PC-9 (cell line): ENCODE data around the gene ARHGAP10.

Experiments used
- EZH2 ChIP-seq: fragments of 200-600 bp; sonication (generic); IDR thresholded peaks from 2 replicates; pipeline ENCODE4 v1.8.0; 2017; ENCODE audit warnings: antibody characterized with exemption, low read depth
- TF ChIP-seq, protein P1 (sequence below): fragments of 200-600 bp; sonication (generic); conservative IDR thresholded peaks from 2 replicates; pipeline ENCODE4 v1.6.1; 2017; ENCODE audit warnings: mixed run types, antibody characterized with exemption, mild to moderate bottlenecking, moderate library complexity

DNA sequence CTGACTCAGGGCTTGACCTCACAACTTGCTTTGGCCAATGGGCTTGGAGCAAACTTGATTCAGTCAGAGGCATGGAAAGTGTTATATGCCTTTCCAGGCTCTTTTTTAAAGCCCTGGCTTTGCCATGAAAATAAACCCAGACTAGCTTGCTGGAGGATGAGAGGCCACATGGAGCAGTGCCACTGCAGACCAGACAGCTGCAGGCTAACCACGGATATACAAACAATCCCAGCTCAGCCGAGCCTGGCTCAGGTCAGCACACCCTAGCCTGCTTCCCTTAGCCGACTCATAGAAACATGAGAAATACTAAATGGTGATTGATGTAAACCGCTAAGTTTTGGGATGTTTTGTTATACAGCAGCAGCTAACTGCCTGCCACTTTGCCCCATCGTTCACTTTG is 345.1 kb downstream of the ARHGAP10 start:
- TF ChIP-seq, protein P1, sequence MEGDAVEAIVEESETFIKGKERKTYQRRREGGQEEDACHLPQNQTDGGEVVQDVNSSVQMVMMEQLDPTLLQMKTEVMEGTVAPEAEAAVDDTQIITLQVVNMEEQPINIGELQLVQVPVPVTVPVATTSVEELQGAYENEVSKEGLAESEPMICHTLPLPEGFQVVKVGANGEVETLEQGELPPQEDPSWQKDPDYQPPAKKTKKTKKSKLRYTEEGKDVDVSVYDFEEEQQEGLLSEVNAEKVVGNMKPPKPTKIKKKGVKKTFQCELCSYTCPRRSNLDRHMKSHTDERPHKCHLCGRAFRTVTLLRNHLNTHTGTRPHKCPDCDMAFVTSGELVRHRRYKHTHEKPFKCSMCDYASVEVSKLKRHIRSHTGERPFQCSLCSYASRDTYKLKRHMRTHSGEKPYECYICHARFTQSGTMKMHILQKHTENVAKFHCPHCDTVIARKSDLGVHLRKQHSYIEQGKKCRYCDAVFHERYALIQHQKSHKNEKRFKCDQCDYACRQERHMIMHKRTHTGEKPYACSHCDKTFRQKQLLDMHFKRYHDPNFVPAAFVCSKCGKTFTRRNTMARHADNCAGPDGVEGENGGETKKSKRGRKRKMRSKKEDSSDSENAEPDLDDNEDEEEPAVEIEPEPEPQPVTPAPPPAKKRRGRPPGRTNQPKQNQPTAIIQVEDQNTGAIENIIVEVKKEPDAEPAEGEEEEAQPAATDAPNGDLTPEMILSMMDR, result no peak
- TF ChIP-seq EZH2, result no peak
